ENCODE measurements around the gene PCBP3. TPM values are rescaled to one million over a fixed set of nuclear protein-coding genes. Genes with fewer than 3 reads are reported as not detected.

The PCBP3 gene
- total RNA-seq, 1 experiment from 2014 or later = 3.7 TPM

DNA sequence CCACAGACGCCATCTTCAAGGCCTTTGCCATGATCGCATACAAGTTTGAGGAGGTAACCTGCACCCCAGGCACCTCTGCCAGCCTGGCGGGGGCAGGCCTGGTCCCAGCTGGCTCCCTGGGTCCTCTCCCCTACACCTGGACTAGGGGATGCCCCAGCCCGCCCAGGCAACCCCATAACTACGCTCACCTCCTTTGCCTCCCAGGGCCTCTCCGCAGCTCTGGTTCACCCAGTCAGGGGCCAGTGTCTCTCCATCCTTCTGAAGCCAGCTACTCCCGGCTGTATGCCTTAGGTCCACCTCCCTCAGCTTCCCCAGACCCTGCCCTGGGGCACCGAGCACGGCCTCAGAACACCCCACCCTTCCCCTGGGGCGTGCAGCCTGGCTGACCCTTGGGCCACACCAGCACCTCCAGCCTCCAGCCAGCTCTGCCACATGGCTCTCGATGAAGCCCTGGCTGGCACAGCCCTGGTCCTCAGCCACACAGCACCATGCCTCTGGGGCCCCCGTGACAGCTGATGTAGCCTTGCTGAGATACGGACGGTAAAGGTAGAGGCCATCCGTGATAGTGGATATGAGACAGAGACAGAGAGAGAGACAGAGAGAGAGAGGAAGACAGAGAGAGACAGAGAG, 257.7 kb downstream of the PCBP3 start:
- H3K4me1 Mint-ChIP-seq (ENCODE audit: insufficient read depth, unreplicated experiment) = no peaks in the 10 kb centered on the region
- TF ChIP-seq, protein P1, sequence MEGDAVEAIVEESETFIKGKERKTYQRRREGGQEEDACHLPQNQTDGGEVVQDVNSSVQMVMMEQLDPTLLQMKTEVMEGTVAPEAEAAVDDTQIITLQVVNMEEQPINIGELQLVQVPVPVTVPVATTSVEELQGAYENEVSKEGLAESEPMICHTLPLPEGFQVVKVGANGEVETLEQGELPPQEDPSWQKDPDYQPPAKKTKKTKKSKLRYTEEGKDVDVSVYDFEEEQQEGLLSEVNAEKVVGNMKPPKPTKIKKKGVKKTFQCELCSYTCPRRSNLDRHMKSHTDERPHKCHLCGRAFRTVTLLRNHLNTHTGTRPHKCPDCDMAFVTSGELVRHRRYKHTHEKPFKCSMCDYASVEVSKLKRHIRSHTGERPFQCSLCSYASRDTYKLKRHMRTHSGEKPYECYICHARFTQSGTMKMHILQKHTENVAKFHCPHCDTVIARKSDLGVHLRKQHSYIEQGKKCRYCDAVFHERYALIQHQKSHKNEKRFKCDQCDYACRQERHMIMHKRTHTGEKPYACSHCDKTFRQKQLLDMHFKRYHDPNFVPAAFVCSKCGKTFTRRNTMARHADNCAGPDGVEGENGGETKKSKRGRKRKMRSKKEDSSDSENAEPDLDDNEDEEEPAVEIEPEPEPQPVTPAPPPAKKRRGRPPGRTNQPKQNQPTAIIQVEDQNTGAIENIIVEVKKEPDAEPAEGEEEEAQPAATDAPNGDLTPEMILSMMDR (IDR thresholded peaks at IDR 0.05; ENCODE audit: unreplicated experiment) = no peak
- intact Hi-C loops (cut with micrococcal nuclease) = no loop called here
- no TSS peak for BruUV-seq (replicated peaks)
- no peaks in the 10 kb centered on the region for H3K9me3 Mint-ChIP-seq (ENCODE audit: unreplicated experiment)
- DNase-seq (ENCODE audit: unreplicated experiment) = no peak
- no peak overlapping the region for H3K4me3 Mint-ChIP-seq (ENCODE audit: unreplicated experiment)
- H3K36me3 Mint-ChIP-seq (ENCODE audit: insufficient read depth, unreplicated experiment) = no peaks in the 10 kb centered on the region
- ChIA-PET POLR2A (no interaction called here), CTCF (interaction anchor here (0.5 kb wide), 1 partner anchor 82 kb away, joined by 3 read pairs; no protein-coding TSS in a partner anchor)
- no peak overlapping the region for H3K27ac Mint-ChIP-seq (ENCODE audit: low read depth, unreplicated experiment)
- H3K27me3 Mint-ChIP-seq (ENCODE audit: insufficient read depth, unreplicated experiment) = peaks cover 17% of the 10 kb centered on the region

DNA sequence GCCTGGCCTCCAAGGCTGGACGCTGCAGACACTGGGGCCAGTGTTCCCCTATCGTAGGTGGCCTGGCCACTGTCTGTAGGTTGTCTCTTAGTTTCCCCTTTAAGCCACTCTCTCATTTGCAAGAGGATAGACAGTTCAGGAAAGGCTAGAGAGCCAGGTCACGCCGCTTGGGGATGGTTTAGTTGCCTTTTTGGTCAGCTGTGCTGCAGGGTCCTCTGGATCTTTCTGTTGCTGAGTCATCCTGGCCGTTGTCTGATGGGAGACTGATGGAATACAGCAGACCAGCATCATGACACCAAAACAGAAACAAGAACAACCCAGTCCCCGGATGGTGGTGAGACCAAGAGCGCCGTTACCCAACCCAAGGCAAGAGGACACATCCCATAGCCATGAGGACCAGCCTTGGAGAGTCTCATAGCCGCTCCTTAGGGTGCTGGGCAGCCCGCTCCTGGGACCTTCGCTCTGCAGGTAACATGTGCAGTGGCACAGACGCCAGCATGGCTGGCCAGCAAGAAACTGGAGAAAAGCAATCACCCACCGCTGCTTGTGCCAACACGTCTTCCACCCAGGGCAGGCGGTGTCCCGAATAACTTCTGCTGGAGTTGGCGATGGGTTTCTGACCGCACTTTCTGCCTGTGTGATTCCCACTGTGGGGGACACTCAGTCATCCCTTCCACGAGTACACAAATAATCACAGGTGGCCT, 258.9 kb downstream of the PCBP3 start:
- ChIA-PET CTCF (interaction anchor here (0.6 kb wide), 1 partner anchor 510 kb away, joined by 3 read pairs; no protein-coding TSS in a partner anchor), POLR2A (no interaction called here)
- TF ChIP-seq, protein P1 (IDR thresholded peaks at IDR 0.05; ENCODE audit: unreplicated experiment) = no peak
- no peaks in the 10 kb centered on the region for H3K36me3 Mint-ChIP-seq (ENCODE audit: insufficient read depth, unreplicated experiment)
- intact Hi-C loops (cut with micrococcal nuclease) = no loop called here
- H3K9me3 Mint-ChIP-seq (ENCODE audit: unreplicated experiment) = no peaks in the 10 kb centered on the region
- no peak overlapping the region for H3K4me3 Mint-ChIP-seq (ENCODE audit: unreplicated experiment)
- H3K4me1 Mint-ChIP-seq (ENCODE audit: insufficient read depth, unreplicated experiment) = no peaks in the 10 kb centered on the region
- no peak overlapping the region for H3K27ac Mint-ChIP-seq (ENCODE audit: low read depth, unreplicated experiment)
- BruUV-seq (replicated peaks) = no TSS peak
- no peak for DNase-seq (ENCODE audit: unreplicated experiment)
- peaks cover 30% of the 10 kb centered on the region for H3K27me3 Mint-ChIP-seq (ENCODE audit: insufficient read depth, unreplicated experiment)

DNA sequence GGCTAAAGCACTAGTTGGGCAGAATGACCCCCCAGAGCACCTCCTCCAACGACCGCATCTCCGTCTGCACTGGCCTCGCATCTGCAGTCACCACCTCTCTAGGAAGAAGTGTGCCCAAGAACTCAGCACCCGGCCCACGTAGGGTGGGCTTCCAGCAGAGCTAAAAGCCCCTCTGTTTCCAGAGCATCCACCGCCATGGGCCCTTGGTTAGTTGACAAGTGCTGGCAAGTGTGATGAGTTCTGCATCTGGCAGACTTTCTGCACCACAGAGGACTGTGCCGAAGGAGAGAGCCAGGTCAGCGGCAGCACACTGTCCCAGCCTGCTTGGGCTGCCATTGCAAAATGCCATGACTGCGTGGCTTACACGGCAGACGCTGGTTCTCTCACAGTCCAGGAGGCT, 261.7 kb downstream of the PCBP3 start:
- no peak overlapping the region for H3K27ac Mint-ChIP-seq (ENCODE audit: low read depth, unreplicated experiment)
- ChIA-PET POLR2A (no interaction called here), CTCF (interaction anchor here (0.6 to 1.5 kb wide), 3 partner anchors 25 to 85 kb away, joined by 3 to 4 read pairs (median 3); no protein-coding TSS in a partner anchor)
- H3K4me3 Mint-ChIP-seq (ENCODE audit: unreplicated experiment) = no peak overlapping the region
- H3K9me3 Mint-ChIP-seq (ENCODE audit: unreplicated experiment) = no peaks in the 10 kb centered on the region
- BruUV-seq (replicated peaks) = no TSS peak
- no peaks in the 10 kb centered on the region for H3K36me3 Mint-ChIP-seq (ENCODE audit: insufficient read depth, unreplicated experiment)
- peaks cover 35% of the 10 kb centered on the region for H3K27me3 Mint-ChIP-seq (ENCODE audit: insufficient read depth, unreplicated experiment)
- no peak for DNase-seq (ENCODE audit: unreplicated experiment)
- intact Hi-C loops (cut with micrococcal nuclease) = no loop called here
- TF ChIP-seq, protein P1 (IDR thresholded peaks at IDR 0.05; ENCODE audit: unreplicated experiment) = no peak
- peaks cover under 1% of the 10 kb centered on the region for H3K4me1 Mint-ChIP-seq (ENCODE audit: insufficient read depth, unreplicated experiment)

DNA sequence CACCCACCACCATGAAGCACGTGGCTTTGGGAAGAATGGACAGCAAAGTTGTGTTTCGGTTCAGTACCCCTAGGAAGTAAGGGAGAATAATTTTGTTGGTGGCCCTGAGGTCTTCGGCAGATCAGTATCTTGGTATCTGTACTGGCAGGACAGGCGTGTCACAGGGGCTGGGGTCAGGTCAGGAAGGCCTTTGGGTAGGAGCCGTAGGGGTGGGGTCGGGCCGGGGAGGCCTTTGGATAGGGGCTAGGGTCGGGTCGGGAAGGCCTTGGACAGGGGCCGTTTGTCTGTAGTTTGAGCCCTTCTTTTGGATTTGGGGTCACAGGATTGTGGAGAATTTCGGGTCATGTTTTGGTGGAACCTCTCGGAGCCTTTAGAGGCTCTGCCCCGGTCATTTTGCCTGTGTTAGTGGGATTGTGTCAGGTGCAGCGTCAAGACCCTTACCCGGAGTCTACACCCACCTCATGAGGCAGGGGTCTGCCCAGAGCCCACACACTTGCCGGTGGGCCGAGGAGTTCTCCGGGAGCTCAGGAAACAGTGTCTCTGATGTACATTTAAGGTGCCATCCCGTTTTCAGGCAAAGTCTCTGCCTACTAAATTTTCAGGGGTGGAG, 262.8 kb downstream of the PCBP3 start:
- peaks cover 5% of the 10 kb centered on the region for H3K4me1 Mint-ChIP-seq (ENCODE audit: insufficient read depth, unreplicated experiment)
- CTCF ChIA-PET = no interaction called here
- DNase-seq (ENCODE audit: unreplicated experiment) = no peak
- H3K4me3 Mint-ChIP-seq (ENCODE audit: unreplicated experiment) = no peak overlapping the region
- no peak overlapping the region for H3K27ac Mint-ChIP-seq (ENCODE audit: low read depth, unreplicated experiment)
- peaks cover 6% of the 10 kb centered on the region for H3K36me3 Mint-ChIP-seq (ENCODE audit: insufficient read depth, unreplicated experiment)
- TF ChIP-seq, protein P1 (IDR thresholded peaks at IDR 0.05; ENCODE audit: unreplicated experiment) = no peak
- peaks cover 35% of the 10 kb centered on the region for H3K27me3 Mint-ChIP-seq (ENCODE audit: insufficient read depth, unreplicated experiment)
- intact Hi-C loops (cut with micrococcal nuclease) = no loop called here
- H3K9me3 Mint-ChIP-seq (ENCODE audit: unreplicated experiment) = no peaks in the 10 kb centered on the region
- BruUV-seq (replicated peaks) = no TSS peak
- POLR2A ChIA-PET = interaction anchor here (0.6 kb wide), 1 partner anchor 121 kb away, joined by 3 read pairs; no protein-coding TSS in a partner anchor
